Thoracic aorta (tissue), 2 donors: Measurements from ENCODE around the gene LAMB1. TPM values are rescaled to one million over a fixed set of nuclear protein-coding genes. Genes with fewer than 3 reads are reported as not detected.
"Not testable (repeated sequence)": the region's sequence is repeated elsewhere in the genome, so short reads cannot be mapped to it uniquely, and the experiment has no call there.

Experiments used
- ATAC-seq: fragments of 150-250 bp; one replicate; pipeline ENCODE4 v1.8.0; 2017; ENCODE audit warnings: low read depth; ENCODE audit not compliant: insufficient number of reproducible peaks, low FRiP score
- DNase-seq: peaks from one replicate; pipeline ENCODE4 v3.0.0-alpha.2; 2020; ENCODE audit warnings: low spot score
- H3K27ac ChIP-seq, 2 donors: fragments of 200-600 bp; sonication (generic); 1 replicate in 1 of 2; 2 replicates in 1 of 2; pipeline ENCODE4 v1.5.1; 2016; ENCODE audit warnings: mild to moderate bottlenecking in 2 of 2, moderate library complexity in 2 of 2
- H3K27me3 ChIP-seq: fragments of 200-600 bp; sonication (generic); replicated peaks from 2 replicates; pipeline ENCODE4 v1.6.0; 2016; ENCODE audit warnings: mild to moderate bottlenecking; ENCODE audit not compliant: insufficient read depth
- H3K36me3 ChIP-seq: fragments of 200-600 bp; sonication (generic); one replicate; pipeline ENCODE4 v1.5.1; 2016
- H3K4me1 ChIP-seq, 2 donors: fragments of 200-600 bp; sonication (generic); 1 replicate in 1 of 2; 2 replicates in 1 of 2; pipeline versions ENCODE4 v1.5.1 to v1.6.0; 2016; ENCODE audit warnings: low read depth in 2 of 2, mild to moderate bottlenecking in 1 of 2; ENCODE audit not compliant: control insufficient read depth in 1 of 2
- H3K4me3 ChIP-seq: fragments of 200-600 bp; sonication (generic); 2 replicates; pipeline ENCODE4 v1.5.1; 2016; ENCODE audit warnings: mild to moderate bottlenecking
- H3K9me3 ChIP-seq: fragments of 200-600 bp; sonication (generic); 2 replicates; pipeline ENCODE4 v1.5.1; 2016
- CTCF ChIP-seq: fragments of 200-600 bp; sonication (generic); IDR thresholded peaks from one replicate; pipeline ENCODE4 v1.5.1; 2019; ENCODE audit warnings: antibody characterized with exemption
- total RNA-seq, 2 donors: library from RNA; depleted of rRNA; stranded (reverse); fragments of >200 nt; gene quantifications; one replicate each; pipeline versions ENCODE4 v1.1.0 to v1.2.3, GENCODE V29; 2016

The LAMB1 gene
- total RNA-seq, 2 donors from 2014 or later = 144 to 296 TPM

GRCh38 chr7:107926481-107926880 lies 76.5 kb downstream of the LAMB1 start:
- H3K9me3 ChIP-seq = no peaks in the 10 kb centered on the region
- no peak overlapping the region for H3K27ac ChIP-seq
- peaks cover 44% of the 10 kb centered on the region for H3K36me3 ChIP-seq
- no peaks in the 10 kb centered on the region for H3K4me1 ChIP-seq
- no peak for TF ChIP-seq CTCF
- no peaks in the 10 kb centered on the region for H3K27me3 ChIP-seq
- DNase-seq = no peak
- ATAC-seq = no peak
- no peak overlapping the region for H3K4me3 ChIP-seq

GRCh38 chr7:107924841-107925504 lies 78.0 kb downstream of the LAMB1 start:
- Histone ChIP-seq H3K36me3 (peaks cover 38% of the 10 kb centered on the region), H3K27ac (no peak overlapping the region), H3K27me3 (no peaks in the 10 kb centered on the region), H3K9me3 (no peaks in the 10 kb centered on the region), H3K4me1 (peaks cover 0 to 8% of the 10 kb centered on the region in 2 donors), H3K4me3 (no peak overlapping the region)
- DNase-seq (no peak), ATAC-seq (no peak)
- no peak for TF ChIP-seq CTCF

GRCh38 chr7:107922886-107923285 lies 80.1 kb downstream of the LAMB1 start:
- no peak for TF ChIP-seq CTCF
- H3K4me1 ChIP-seq = peaks cover 0 to 10% of the 10 kb centered on the region in 2 donors
- H3K36me3 ChIP-seq = peaks cover 31% of the 10 kb centered on the region
- H3K4me3 ChIP-seq = no peak overlapping the region
- DNase-seq (no peak), ATAC-seq (no peak)
- H3K27ac ChIP-seq = no peak overlapping the region
- no peaks in the 10 kb centered on the region for H3K9me3 ChIP-seq
- H3K27me3 ChIP-seq = no peaks in the 10 kb centered on the region

- peaks cover 27% of the 10 kb centered on the region for H3K36me3 ChIP-seq
- not testable (repeated sequence) for H3K27ac ChIP-seq, DNase-seq, H3K4me1 ChIP-seq, H3K27me3 ChIP-seq, ATAC-seq, H3K9me3 ChIP-seq, H3K4me3 ChIP-seq
These were observed 81.1 kb downstream of the LAMB1 start for GRCh38 chr7:107921826-107922225.

- no peak for TF ChIP-seq CTCF
- Histone ChIP-seq H3K4me3 (no peak overlapping the region), H3K4me1 (peaks cover 0 to 10% of the 10 kb centered on the region in 2 donors), H3K27me3 (no peaks in the 10 kb centered on the region), H3K36me3 (peaks cover 36% of the 10 kb centered on the region), H3K9me3 (no peaks in the 10 kb centered on the region), H3K27ac (peak overlapping the region in 1 of 2 donors; percentile 13)
- no peak for DNase-seq
- ATAC-seq = no peak
These were observed 82.8 kb downstream of the LAMB1 start for GRCh38 chr7:107920048-107920772.
